AG09319 (cell line): ENCODE measurements around the gene TBX10.
"Not testable (repeated sequence)": the region's sequence is repeated elsewhere in the genome, so short reads cannot be mapped to it uniquely, and the experiment has no call there.

Source experiments
- DNase-seq: peaks from one replicate; pipeline ENCODE4 v3.0.0-alpha.2; 2010; ENCODE audit warnings: low read depth; ENCODE audit errors: extremely low read depth
- TF ChIP-seq, protein P1 (sequence below): IDR thresholded peaks from 2 replicates; pipeline ENCODE4 v1.5.1; 2011; ENCODE audit warnings: low read depth, mild to moderate bottlenecking, inconsistent platforms, low read length, moderate library complexity

The TBX10 gene

DNA sequence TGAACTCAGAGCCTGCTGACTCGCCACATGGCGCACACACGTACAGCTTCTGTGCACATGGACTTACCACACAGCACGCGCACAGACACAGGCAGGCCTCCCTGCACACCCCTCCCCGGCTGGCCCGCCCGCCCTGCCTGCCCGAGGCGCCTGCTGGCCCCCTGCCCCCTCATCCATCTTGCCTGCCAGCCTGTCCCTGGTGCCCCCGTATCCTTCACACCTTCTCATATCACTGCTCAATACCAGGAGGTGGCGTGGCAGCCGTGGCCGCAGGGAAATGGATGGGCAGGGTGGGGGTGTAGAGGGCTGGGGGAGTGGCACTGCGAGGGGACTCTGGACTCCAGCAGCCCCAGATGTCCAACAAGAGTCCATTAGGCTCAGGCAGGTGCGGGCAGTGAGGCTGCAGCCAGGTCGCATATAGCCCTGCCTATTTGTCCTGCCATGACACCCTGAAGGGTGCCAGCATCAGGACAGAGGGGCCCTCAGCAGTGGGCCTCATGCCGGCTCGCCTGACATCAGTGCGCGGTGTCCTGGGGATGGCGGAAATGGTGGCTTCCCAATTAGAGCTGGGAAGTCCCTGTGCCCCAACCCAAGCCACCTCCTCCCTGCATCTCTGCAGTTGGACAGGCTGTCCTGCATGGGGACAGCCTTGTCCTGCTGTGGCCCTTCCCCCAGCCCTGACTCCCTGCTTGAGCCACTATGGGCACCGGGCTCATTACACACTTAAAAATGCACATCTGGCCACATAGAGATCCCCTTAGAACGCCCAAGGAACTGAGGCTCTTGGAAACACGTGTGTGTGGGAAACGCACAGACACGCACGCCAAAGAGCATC is 2.0 kb upstream of the TBX10 start:
- DNase-seq, result no peak
- TF ChIP-seq, protein P1, sequence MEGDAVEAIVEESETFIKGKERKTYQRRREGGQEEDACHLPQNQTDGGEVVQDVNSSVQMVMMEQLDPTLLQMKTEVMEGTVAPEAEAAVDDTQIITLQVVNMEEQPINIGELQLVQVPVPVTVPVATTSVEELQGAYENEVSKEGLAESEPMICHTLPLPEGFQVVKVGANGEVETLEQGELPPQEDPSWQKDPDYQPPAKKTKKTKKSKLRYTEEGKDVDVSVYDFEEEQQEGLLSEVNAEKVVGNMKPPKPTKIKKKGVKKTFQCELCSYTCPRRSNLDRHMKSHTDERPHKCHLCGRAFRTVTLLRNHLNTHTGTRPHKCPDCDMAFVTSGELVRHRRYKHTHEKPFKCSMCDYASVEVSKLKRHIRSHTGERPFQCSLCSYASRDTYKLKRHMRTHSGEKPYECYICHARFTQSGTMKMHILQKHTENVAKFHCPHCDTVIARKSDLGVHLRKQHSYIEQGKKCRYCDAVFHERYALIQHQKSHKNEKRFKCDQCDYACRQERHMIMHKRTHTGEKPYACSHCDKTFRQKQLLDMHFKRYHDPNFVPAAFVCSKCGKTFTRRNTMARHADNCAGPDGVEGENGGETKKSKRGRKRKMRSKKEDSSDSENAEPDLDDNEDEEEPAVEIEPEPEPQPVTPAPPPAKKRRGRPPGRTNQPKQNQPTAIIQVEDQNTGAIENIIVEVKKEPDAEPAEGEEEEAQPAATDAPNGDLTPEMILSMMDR, result no peak

- DNase-seq, result no peak
- TF ChIP-seq, protein P1, result no peak
Observed at GRCh38 chr11:67640758-67641337, 1.3 kb upstream of the TBX10 start.

DNA sequence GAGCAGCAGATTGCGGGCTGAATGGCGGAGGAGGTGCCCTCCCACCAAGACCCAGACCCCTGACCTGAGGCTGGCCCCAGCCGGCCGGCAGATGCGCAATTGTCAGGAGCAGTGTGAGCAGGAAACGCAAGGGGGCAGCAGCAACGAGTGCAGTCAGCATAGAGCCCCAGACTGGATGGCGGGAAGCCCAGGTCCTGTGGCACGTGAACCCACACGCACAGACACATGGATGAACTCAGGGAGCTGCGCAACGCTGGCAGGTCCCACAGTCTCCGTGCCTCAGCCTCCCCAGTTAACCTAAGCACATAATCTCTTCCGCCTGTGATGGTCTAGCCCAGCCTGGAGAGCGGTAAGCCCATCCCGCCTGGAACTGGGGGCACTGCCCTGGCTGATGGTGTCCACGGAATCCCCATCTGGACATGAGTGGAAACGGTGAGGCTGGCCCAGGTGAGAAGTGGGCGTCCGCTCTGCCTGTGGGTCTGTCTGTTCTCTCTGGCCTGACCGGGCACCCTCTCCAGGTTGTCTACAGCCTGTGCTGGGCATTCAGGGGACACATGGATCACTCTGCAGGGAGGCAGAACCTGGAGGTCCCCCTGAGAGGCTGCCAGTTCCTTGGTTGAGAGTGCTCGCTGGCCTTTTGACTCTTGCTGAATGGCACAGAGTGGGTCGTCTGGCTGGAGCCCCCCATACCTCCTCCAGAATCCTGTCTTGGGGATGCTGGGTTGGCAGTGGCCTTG is 626 bp upstream of the TBX10 start:
- TF ChIP-seq, protein P1, result peak; percentile 66
- peak; percentile 12 for DNase-seq

GRCh38 chr11:67638535-67639437 is 777 bp downstream of the TBX10 start:
- no peak for DNase-seq
- TF ChIP-seq, protein P1, result no peak

- DNase-seq, result not testable (repeated sequence)
Observed at GRCh38 chr11:67637441-67637840, 2.1 kb downstream of the TBX10 start.

DNA sequence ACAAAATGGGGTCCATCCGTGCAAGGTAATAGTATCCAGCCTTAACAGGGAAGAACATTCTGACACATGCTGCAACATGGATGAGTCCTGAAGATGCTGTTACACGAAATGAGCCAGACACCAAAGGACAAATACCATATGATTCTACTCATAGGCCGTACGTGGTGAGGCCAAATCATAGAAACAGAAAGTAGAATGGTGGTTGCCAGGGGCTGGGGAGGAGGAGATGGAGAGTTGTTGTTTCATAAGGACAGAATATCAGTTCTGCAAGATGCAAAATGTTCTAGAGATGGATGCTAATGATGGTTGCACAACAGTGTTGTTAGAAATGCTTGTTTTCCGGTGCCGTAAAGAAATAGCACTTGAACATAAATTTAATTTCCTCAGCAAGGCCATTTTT is 2.6 kb downstream of the TBX10 start:
- TF ChIP-seq, protein P1, result no peak
- no peak for DNase-seq

DNA sequence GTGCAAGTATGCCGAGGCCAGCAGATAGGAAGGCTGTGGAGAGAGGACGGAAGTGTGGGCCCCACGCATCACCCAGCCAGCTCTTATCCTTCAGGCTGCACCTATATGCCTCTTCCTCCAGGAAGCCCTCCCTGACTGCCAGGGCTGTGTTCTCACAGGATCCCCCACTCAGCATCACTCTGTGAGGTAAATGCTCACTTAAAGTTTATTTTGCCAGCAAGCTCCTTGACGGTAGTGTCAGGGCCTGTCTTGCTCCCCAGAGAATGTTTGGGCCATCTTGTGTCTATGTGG is 4.4 kb downstream of the TBX10 start:
- DNase-seq, result no peak
- TF ChIP-seq, protein P1, result no peak
